ENCODE measurements around the gene SLC16A5. TPM values are rescaled to one million over a fixed set of nuclear protein-coding genes. Genes with fewer than 3 reads are reported as not detected.

Gene SLC16A5
- total RNA-seq, 1 donor from 2014 or later, result 7.1 TPM

DNA sequence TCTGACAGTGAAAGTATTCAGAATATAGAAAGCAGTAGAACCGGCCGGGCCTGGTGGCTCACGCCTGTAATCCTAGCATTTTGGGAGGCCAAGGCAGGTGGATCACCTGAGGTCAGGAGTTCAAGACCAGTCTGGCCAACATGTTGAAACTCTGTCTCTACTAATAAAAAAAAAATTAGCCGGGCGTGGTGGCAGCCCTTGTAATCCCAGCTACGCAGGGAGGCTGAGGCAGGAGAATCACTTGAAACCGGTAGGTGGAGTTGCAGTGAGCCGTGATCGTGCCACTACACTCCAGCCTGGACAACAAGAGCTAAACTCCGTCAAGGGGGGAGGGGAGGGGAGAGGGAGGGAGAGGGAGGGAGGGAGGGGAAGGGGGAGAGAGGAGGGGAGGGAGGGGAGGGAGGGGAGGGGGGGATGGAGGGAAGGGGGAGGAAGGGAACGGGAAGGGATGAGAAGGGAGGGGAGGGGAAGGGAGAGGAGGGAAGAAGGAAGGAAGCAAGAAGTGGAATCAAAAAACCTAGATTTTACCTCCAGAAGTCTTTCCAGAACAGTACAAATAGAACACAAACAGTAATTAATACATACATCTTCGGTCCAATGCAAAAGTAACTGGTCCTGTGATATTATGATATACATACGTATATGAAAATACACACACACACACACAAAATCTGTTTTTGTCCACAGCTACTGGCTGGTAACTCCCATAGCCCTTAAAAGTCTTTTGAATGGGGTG, 54.6 kb downstream of the SLC16A5 start:
- DNase-seq (ENCODE audit: missing footprints) (no peak), ATAC-seq (no peak)
- intact Hi-C loops (cut with DNase I), result loop anchor here (1.0 kb wide), 1 partner anchor 28 kb away; no protein-coding TSS in a partner anchor

GRCh38 chr17:75144816-75145512, 57.2 kb downstream of the SLC16A5 start:
- intact Hi-C loops (cut with DNase I), result no loop called here
- no peak for DNase-seq (ENCODE audit: missing footprints)
- no peak for ATAC-seq

DNA sequence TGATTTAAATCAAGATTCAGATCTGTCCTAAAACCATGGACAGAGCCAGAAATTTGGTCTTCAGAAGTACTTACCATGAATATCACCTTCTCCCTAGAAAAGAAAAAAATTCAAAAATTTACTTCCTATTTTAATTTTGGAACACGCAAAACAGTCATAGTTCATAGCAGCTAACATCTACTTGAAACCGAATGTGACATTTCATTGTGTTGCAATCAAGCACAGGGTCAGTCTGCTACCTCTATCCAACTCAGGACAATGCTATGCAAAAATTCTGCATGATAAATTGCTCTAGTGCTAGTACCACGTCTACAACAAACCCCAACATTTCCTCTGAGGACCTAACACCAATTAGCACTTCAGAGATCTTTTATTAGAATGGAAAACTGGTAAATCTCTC, 58.8 kb downstream of the SLC16A5 start:
- DNase-seq (ENCODE audit: missing footprints) (no peak), ATAC-seq (no peak)
- intact Hi-C loops (cut with DNase I), result no loop called here

DNA sequence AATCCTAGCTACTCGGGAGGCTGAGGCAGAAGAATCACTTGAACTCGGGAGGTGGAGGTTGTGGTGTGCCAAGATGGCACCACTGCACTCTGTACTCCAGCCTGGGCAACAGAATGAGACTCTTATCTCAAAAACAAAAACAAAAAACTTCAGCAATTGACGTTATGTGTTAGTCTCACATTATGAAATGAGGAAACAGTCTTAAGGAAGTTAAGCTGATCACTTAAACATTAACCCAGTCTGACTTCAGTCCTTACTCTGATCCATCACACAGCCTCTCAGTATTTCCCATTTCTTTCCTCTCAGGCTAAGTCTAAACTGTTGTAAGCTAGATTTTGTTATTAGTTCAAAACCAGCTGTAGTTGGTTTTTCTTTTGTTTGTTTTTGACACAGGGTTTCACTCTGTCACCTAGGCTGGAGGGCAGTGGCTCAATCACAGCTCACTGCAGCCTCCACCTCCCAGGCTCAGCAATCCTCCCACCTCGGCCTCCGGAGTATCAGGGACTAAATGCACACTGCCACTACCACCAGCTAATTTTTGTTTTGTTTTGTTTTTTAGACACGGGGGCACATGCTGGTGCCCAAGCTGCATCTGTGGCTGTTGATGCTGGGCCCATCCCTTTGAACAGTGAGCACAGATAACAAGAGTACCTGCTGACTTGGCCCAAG, 60.3 kb downstream of the SLC16A5 start:
- intact Hi-C loops (cut with DNase I), result no loop called here
- DNase-seq (ENCODE audit: missing footprints), result no peak
- ATAC-seq, result no peak

GRCh38 chr17:75151930-75152329, 64.2 kb downstream of the SLC16A5 start:
- ATAC-seq (no peak), DNase-seq (ENCODE audit: missing footprints) (no peak)
- intact Hi-C loops (cut with DNase I), result no loop called here

- intact Hi-C loops (cut with DNase I), result no loop called here
- no peak for ATAC-seq
- no peak for DNase-seq (ENCODE audit: missing footprints)
Observed at GRCh38 chr17:75152523-75152921, 64.8 kb downstream of the SLC16A5 start.

- ATAC-seq, result no peak
- no peak for DNase-seq (ENCODE audit: missing footprints)
- intact Hi-C loops (cut with DNase I), result no loop called here
Observed at GRCh38 chr17:75152922-75153779, 65.4 kb downstream of the SLC16A5 start.

- ATAC-seq (no peak), DNase-seq (ENCODE audit: missing footprints) (no peak)
- intact Hi-C loops (cut with DNase I), result no loop called here
Observed at GRCh38 chr17:75153780-75154194, 66.0 kb downstream of the SLC16A5 start.

GRCh38 chr17:75154195-75155106, 66.7 kb downstream of the SLC16A5 start, which contains the start of gene JPT1:
JPT1 (minus strand) TSS chr17:75154512; CDS start chr17:75154397, 115 bp downstream.
- ATAC-seq (peak; percentile 100), DNase-seq (ENCODE audit: missing footprints) (peak; percentile 98)
- intact Hi-C loops (cut with DNase I), result no loop called here

- intact Hi-C loops (cut with DNase I), result no loop called here
- ATAC-seq, result no peak
- no peak for DNase-seq (ENCODE audit: missing footprints)
Observed at GRCh38 chr17:75155191-75155601, 67.4 kb downstream of the SLC16A5 start.

Other genes with a start within 250 kb of the SLC16A5 start
- gene GRIN2C, start 228.1 kb upstream of the SLC16A5 start, total RNA-seq, result 1.2 TPM
- 4.3 TPM for gene FDXR, start 215.0 kb upstream of the SLC16A5 start, total RNA-seq
- 0.19 TPM for gene FADS6, start 194.3 kb upstream of the SLC16A5 start, total RNA-seq
- not detected for gene USH1G, start 164.7 kb upstream of the SLC16A5 start, total RNA-seq
- gene OTOP2, start 163.7 kb upstream of the SLC16A5 start, total RNA-seq, result not detected
- gene OTOP3, start 152.1 kb upstream of the SLC16A5 start, total RNA-seq, result not detected
- 8.5 TPM for gene HID1, start 115.2 kb upstream of the SLC16A5 start, total RNA-seq
- gene CDR2L, start 100.3 kb upstream of the SLC16A5 start, total RNA-seq, result 22.1 TPM
- 51.4 TPM for gene MRPL58, start 75.3 kb upstream of the SLC16A5 start, total RNA-seq
- gene ATP5PD, start 41.0 kb upstream of the SLC16A5 start, total RNA-seq, result 863 TPM
- 26.7 TPM for gene KCTD2, start 40.7 kb upstream of the SLC16A5 start, total RNA-seq
- 6.4 TPM for gene ARMC7, start 22.0 kb downstream of the SLC16A5 start, total RNA-seq
- gene NT5C, start 43.8 kb downstream of the SLC16A5 start, total RNA-seq, result 24.6 TPM
- gene JPT1, start 66.6 kb downstream of the SLC16A5 start, total RNA-seq, result 17.1 TPM
- gene SUMO2, start 95.0 kb downstream of the SLC16A5 start, total RNA-seq, result 217 TPM
- 28.7 TPM for gene NUP85, start 117.7 kb downstream of the SLC16A5 start, total RNA-seq
- gene GGA3, start 173.7 kb downstream of the SLC16A5 start, total RNA-seq, result 25.1 TPM
- gene MRPS7, start 173.9 kb downstream of the SLC16A5 start, total RNA-seq, result 123 TPM
- 15.1 TPM for gene MIF4GD, start 183.3 kb downstream of the SLC16A5 start, total RNA-seq
- 19.5 TPM for gene SLC25A19, start 201.5 kb downstream of the SLC16A5 start, total RNA-seq